Type B pancreatic cell (in vitro differentiated cells): ENCODE results near the gene FEM1C. TPM values are rescaled to one million over a fixed set of nuclear protein-coding genes. Genes with fewer than 3 reads are reported as not detected.
A peak's percentile ranks its signal among the peaks of the same experiment; 100 is the strongest.

ENCODE experiments used
- DNase-seq: peaks from one replicate; pipeline ENCODE4 v3.0.0; 2021; ENCODE audit warnings: mixed read lengths; ENCODE audit not compliant: unreplicated experiment; ENCODE audit errors: extremely low spot score
- H3K27ac Mint-ChIP-seq: 2 replicates; pipeline ENCODE4 v1.8.0; 2021; ENCODE audit warnings: mild to moderate bottlenecking, mixed read lengths
- H3K27me3 Mint-ChIP-seq: 2 replicates; pipeline ENCODE4 v1.8.0; 2021; ENCODE audit warnings: mixed read lengths
- H3K36me3 Mint-ChIP-seq: 2 replicates; pipeline ENCODE4 v1.8.0; 2021; ENCODE audit warnings: mixed read lengths
- H3K4me1 Mint-ChIP-seq: one replicate; pipeline ENCODE4 v1.8.0; 2021; ENCODE audit warnings: mixed read lengths; ENCODE audit not compliant: unreplicated experiment
- H3K4me3 Mint-ChIP-seq: 2 replicates; pipeline ENCODE4 v1.8.0; 2021; ENCODE audit warnings: mild to moderate bottlenecking, mixed read lengths
- H3K9me3 Mint-ChIP-seq: 2 replicates; pipeline ENCODE4 v1.8.0; 2021; ENCODE audit warnings: mixed read lengths
- total RNA-seq: library from RNA; stranded (reverse); gene quantifications from 2 replicates; pipeline ENCODE4 v1.2.1, GENCODE V29; 2021; ENCODE audit warnings: low replicate concordance
- TF ChIP-seq, protein P1 (sequence below): fragments of 200-600 bp; sonication (generic); conservative IDR thresholded peaks from 2 replicates; pipeline ENCODE4 v1.5.0; 2021; ENCODE audit warnings: antibody characterized with exemption, mild to moderate bottlenecking

Gene FEM1C
- total RNA-seq, 1 donor from 2014 or later = 15.8 TPM

GRCh38 chr5:115557667-115558387 lies 13.3 kb upstream of the FEM1C start:
- peak overlapping the region; percentile 57 for H3K27ac Mint-ChIP-seq
- H3K4me3 Mint-ChIP-seq = no peak overlapping the region
- no peaks in the 10 kb centered on the region for H3K9me3 Mint-ChIP-seq
- peaks cover 7% of the 10 kb centered on the region for H3K4me1 Mint-ChIP-seq
- TF ChIP-seq, protein P1, sequence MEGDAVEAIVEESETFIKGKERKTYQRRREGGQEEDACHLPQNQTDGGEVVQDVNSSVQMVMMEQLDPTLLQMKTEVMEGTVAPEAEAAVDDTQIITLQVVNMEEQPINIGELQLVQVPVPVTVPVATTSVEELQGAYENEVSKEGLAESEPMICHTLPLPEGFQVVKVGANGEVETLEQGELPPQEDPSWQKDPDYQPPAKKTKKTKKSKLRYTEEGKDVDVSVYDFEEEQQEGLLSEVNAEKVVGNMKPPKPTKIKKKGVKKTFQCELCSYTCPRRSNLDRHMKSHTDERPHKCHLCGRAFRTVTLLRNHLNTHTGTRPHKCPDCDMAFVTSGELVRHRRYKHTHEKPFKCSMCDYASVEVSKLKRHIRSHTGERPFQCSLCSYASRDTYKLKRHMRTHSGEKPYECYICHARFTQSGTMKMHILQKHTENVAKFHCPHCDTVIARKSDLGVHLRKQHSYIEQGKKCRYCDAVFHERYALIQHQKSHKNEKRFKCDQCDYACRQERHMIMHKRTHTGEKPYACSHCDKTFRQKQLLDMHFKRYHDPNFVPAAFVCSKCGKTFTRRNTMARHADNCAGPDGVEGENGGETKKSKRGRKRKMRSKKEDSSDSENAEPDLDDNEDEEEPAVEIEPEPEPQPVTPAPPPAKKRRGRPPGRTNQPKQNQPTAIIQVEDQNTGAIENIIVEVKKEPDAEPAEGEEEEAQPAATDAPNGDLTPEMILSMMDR = no peak
- no peaks in the 10 kb centered on the region for H3K36me3 Mint-ChIP-seq
- DNase-seq = no peak
- peaks cover 4% of the 10 kb centered on the region for H3K27me3 Mint-ChIP-seq

- Mint-ChIP-seq H3K4me1 (peaks cover 7% of the 10 kb centered on the region), H3K27ac (no peak overlapping the region), H3K9me3 (no peaks in the 10 kb centered on the region), H3K36me3 (no peaks in the 10 kb centered on the region), H3K27me3 (peaks cover 15% of the 10 kb centered on the region), H3K4me3 (no peak overlapping the region)
- TF ChIP-seq, protein P1 = no peak
- DNase-seq = no peak
These were observed 11.7 kb upstream of the FEM1C start for GRCh38 chr5:115556276-115556675.

GRCh38 chr5:115555084-115555633 lies 10.6 kb upstream of the FEM1C start:
- TF ChIP-seq, protein P1 = no peak
- H3K27me3 Mint-ChIP-seq = peaks cover 15% of the 10 kb centered on the region
- H3K9me3 Mint-ChIP-seq = no peaks in the 10 kb centered on the region
- H3K4me3 Mint-ChIP-seq = no peak overlapping the region
- H3K27ac Mint-ChIP-seq = no peak overlapping the region
- no peaks in the 10 kb centered on the region for H3K36me3 Mint-ChIP-seq
- no peak for DNase-seq
- peaks cover 7% of the 10 kb centered on the region for H3K4me1 Mint-ChIP-seq

- peak overlapping the region; percentile 32 for H3K27ac Mint-ChIP-seq
- DNase-seq = no peak
- no peaks in the 10 kb centered on the region for H3K36me3 Mint-ChIP-seq
- no peak overlapping the region for H3K4me3 Mint-ChIP-seq
- peaks cover 15% of the 10 kb centered on the region for H3K27me3 Mint-ChIP-seq
- H3K9me3 Mint-ChIP-seq = no peaks in the 10 kb centered on the region
- TF ChIP-seq, protein P1 = no peak
- H3K4me1 Mint-ChIP-seq = peaks cover 6% of the 10 kb centered on the region
These were observed 8.5 kb upstream of the FEM1C start for GRCh38 chr5:115553082-115553481.

DNA sequence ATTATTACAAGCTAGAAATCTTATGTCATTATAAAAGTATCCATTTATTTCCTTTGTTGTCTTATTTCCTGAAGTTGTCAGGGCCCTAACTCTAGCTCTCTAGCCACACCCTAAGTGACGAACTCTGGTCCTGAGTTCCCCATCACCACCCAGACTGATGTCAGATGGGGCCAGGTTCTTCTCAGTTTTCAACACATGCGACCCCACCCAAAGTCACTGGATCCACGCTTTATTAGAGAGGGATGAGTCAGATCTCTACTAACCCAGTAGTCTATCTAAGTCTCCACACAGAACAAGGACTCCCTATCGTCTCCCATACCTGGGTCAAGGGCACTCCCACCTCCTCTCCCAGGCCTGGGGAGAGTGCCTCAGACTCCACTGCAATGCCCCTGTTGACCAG lies 6.8 kb upstream of the FEM1C start:
- H3K36me3 Mint-ChIP-seq = no peaks in the 10 kb centered on the region
- H3K4me3 Mint-ChIP-seq = no peak overlapping the region
- DNase-seq = no peak
- peak overlapping the region; percentile 18 for H3K27ac Mint-ChIP-seq
- no peaks in the 10 kb centered on the region for H3K4me1 Mint-ChIP-seq
- TF ChIP-seq, protein P1 = no peak
- H3K9me3 Mint-ChIP-seq = no peaks in the 10 kb centered on the region
- H3K27me3 Mint-ChIP-seq = peaks cover 15% of the 10 kb centered on the region
